ENCODE measurements around the gene FAM114A1.

DNA sequence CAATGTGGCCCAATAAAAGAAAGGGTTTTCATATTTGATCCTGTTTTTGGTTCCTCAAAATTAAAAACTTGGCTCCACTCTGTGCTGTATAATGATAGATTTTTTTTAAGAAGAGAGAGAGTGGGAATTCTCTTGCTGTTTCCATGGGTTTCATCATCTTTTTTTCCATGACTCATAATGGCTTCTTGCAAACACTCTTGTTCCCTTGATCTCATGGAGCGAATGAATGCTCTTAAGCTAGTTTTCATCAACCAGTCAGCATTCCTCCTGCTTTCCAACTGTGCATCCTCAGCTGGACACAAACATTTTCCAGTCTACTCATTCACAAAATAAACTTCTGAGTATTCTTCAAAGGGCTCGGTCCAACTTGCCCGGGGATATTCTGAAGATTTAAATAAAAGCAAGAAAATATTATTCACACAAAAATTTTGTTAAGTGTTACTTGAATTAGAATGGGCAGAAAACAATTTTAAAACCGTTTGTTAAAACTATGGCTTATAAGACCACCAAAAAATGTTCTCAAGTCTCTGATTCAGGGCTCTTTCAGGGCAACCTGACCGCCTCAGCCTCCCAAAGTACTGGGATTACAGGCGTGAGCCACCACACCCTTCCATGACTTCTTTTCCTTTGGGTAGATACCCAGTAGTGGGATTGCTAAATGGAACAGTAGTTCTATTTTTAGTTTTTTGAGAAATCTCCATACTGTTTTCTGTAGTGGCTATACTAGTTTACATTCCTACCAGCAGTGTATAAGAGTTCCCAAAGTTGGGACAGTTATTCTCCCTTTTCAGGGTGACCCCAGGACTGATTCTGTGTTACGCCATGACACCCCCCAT, 99.9 kb downstream of the FAM114A1 start:
- TF ChIP-seq, protein P1, sequence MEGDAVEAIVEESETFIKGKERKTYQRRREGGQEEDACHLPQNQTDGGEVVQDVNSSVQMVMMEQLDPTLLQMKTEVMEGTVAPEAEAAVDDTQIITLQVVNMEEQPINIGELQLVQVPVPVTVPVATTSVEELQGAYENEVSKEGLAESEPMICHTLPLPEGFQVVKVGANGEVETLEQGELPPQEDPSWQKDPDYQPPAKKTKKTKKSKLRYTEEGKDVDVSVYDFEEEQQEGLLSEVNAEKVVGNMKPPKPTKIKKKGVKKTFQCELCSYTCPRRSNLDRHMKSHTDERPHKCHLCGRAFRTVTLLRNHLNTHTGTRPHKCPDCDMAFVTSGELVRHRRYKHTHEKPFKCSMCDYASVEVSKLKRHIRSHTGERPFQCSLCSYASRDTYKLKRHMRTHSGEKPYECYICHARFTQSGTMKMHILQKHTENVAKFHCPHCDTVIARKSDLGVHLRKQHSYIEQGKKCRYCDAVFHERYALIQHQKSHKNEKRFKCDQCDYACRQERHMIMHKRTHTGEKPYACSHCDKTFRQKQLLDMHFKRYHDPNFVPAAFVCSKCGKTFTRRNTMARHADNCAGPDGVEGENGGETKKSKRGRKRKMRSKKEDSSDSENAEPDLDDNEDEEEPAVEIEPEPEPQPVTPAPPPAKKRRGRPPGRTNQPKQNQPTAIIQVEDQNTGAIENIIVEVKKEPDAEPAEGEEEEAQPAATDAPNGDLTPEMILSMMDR (IDR thresholded peaks at IDR 0.05) = no peak
- TF ChIP-seq EZH2 (IDR thresholded peaks at IDR 0.05) (no peak), EZH2phosphoT487 (IDR thresholded peaks at IDR 0.05) (no peak)

Data from neural progenitor cell (in vitro differentiated cells).